Gastrocnemius medialis (tissue), 4 donors: ENCODE results near the gene PNMA5.

Source experiments
- CTCF ChIP-seq, 5 experiments: fragments of 450-650 bp in 3 of 5; fragments of 200-600 bp in 2 of 5; sonication (generic) in 2 of 5; IDR thresholded peaks in 4 of 5; conservative IDR thresholded peaks in 1 of 5; 1 replicate in 4 of 5; 2 replicates in 1 of 5; pipeline ENCODE4 v1.5.1; 2016 to 2019; ENCODE audit warnings: antibody characterized with exemption in 5 of 5, mild to moderate bottlenecking in 3 of 5, moderate library complexity in 3 of 5
- POLR2A ChIP-seq, 2 donors: fragments of 450-650 bp; IDR thresholded peaks; one replicate each; pipeline ENCODE4 v1.6.1; 2017; ENCODE audit warnings: antibody characterized with exemption in 2 of 2, mild to moderate bottlenecking in 2 of 2, moderate library complexity in 2 of 2

GRCh38 chrX:152993933-152994332 is at the start of gene PNMA5:
- TF ChIP-seq POLR2A (IDR thresholded peaks at IDR 0.05) (no peak), CTCF (IDR thresholded peaks at IDR 0.05 in 4 of 5, conservative IDR thresholded peaks at IDR 0.05 in 1 of 5) (no peak)
